HCT116 (cell line): ENCODE results near the gene CFI. TPM values are rescaled to one million over a fixed set of nuclear protein-coding genes. Genes with fewer than 3 reads are reported as not detected.
A peak's percentile ranks its signal among the peaks of the same experiment; 100 is the strongest.

ENCODE experiments used
- ATAC-seq: fragments of 200-7000 bp; cut with Tn5 transposase; 2 replicates; pipeline ENCODE4 v1.9.1; 2020; ENCODE audit warnings: mild to moderate bottlenecking, moderate library complexity
- Bru-seq: library from RNA; stranded (reverse); fragments of 400-500 nt; gene quantifications from one replicate; lab custom pipeline; 2021; lab: Mats Ljungman, UMichigan
- BruChase-seq, 2 experiments: library from RNA; stranded (reverse); fragments of 400-500 nt; gene quantifications; one replicate each; lab custom pipeline; 2021; lab: Mats Ljungman, UMichigan
- BruUV-seq: library from RNA; stranded (reverse); fragments of 400-500 nt; replicated peaks from 2 replicates; lab custom pipeline; 2021; lab: Mats Ljungman, UMichigan
- CTCF ChIA-PET: fragments of 300-600 bp; sonication (Branson Sonifier 250); formaldehyde crosslinking; loops from one replicate; lab custom pipeline; 2021; ENCODE audit warnings: antibody characterized with exemption; lab: Charles Lee
- POLR2A ChIA-PET: fragments of 300-600, 350-600 bp; sonication (Branson Sonifier 250); formaldehyde crosslinking; loops from one replicate; lab custom pipeline; 2021; ENCODE audit warnings: antibody characterized with exemption; lab: Charles Lee
- RAD21 ChIA-PET, 2 experiments: fragments of 300-600 bp; sonication (Branson Sonifier 250); formaldehyde crosslinking; loops; one replicate each; lab custom pipeline; 2023; ENCODE audit warnings: low total read pairs in 2 of 2; ENCODE audit not compliant: uncharacterized antibody in 2 of 2, unreplicated experiment in 2 of 2, low non-redundant PET in 1 of 2; lab: Charles Lee
- DNase-seq: peaks from one replicate; pipeline ENCODE4 v3.0.0-alpha.2; 2010; ENCODE audit warnings: low read depth, low spot score
- H2AFZ ChIP-seq: fragments of 200-600 bp; shearing (Covaris generic), sonication (generic); 2 replicates; pipeline ENCODE4 v1.6.1; 2017; ENCODE audit warnings: low read depth, mixed run types, mixed read lengths, antibody characterized with exemption, low read length; ENCODE audit not compliant: poor library complexity, severe bottlenecking
- H3K27ac ChIP-seq: 2 replicates; pipeline ENCODE4 v1.5.1; 2012; ENCODE audit warnings: low read depth, low read length
- H3K27me3 ChIP-seq: fragments of 200-600 bp; sonication (generic); 2 replicates; pipeline ENCODE4 v1.6.1; 2016; ENCODE audit warnings: mixed run types, low read length, mixed read lengths; ENCODE audit not compliant: insufficient read depth
- H3K36me3 ChIP-seq, 2 experiments: fragments of 200-500 bp in 1 of 2; fragments of 200-600 bp in 1 of 2; sonication (Bioruptor generic) in 1 of 2; sonication (generic) in 1 of 2; 2 replicates each; pipeline versions ENCODE4 v1.5.1 to v1.6.1; 2014 to 2016; ENCODE audit warnings: low read length in 2 of 2, inconsistent platforms in 1 of 2, mixed read lengths in 1 of 2, mixed run types in 1 of 2; ENCODE audit not compliant: insufficient read depth in 2 of 2, control insufficient read depth in 1 of 2
- H3K4me1 ChIP-seq, 2 experiments: fragments of 200-600 bp in 1 of 2; sonication (generic) in 1 of 2; 2 replicates each; pipeline versions ENCODE4 v1.5.1 to v1.6.1; 2012 to 2017; ENCODE audit warnings: low read length in 2 of 2, inconsistent platforms in 1 of 2, mild to moderate bottlenecking in 1 of 2, mixed read lengths in 1 of 2, mixed run types in 1 of 2, moderate library complexity in 1 of 2; ENCODE audit not compliant: insufficient read depth in 2 of 2, control insufficient read depth in 1 of 2
- H3K4me2 ChIP-seq: fragments of 200-600 bp; sonication (generic); 2 replicates; pipeline ENCODE4 v1.6.1; 2017; ENCODE audit warnings: mixed run types, low read length, mixed read lengths
- H3K4me3 ChIP-seq, 2 experiments: fragments of 200-600 bp in 1 of 2; sonication (generic) in 1 of 2; replicated peaks in 1 of 2; 2 replicates each; pipeline ENCODE4 v1.5.1; 2011 to 2016; ENCODE audit warnings: low read length in 2 of 2, control low read depth in 1 of 2, low read depth in 1 of 2, mild to moderate bottlenecking in 1 of 2, mixed read lengths in 1 of 2, mixed run types in 1 of 2
- H3K79me2 ChIP-seq: fragments of 200-600 bp; sonication (generic); 2 replicates; pipeline ENCODE4 v1.6.1; 2017; ENCODE audit warnings: mild to moderate bottlenecking, mixed run types, low read length, moderate library complexity, mixed read lengths; ENCODE audit not compliant: insufficient read depth
- H3K9ac ChIP-seq: fragments of 200-600 bp; sonication (generic); 2 replicates; pipeline ENCODE4 v1.6.1; 2016; ENCODE audit warnings: low read length, mixed read lengths
- H3K9me2 ChIP-seq: fragments of 200-600 bp; sonication (generic), shearing (Covaris generic); 2 replicates; pipeline ENCODE4 v1.6.1; 2017; ENCODE audit warnings: mixed run types, mild to moderate bottlenecking, moderate library complexity; ENCODE audit not compliant: insufficient read depth
- H3K9me3 ChIP-seq, 2 experiments: fragments of 200-500 bp in 1 of 2; fragments of 200-600 bp in 1 of 2; sonication (Bioruptor generic) in 1 of 2; sonication (generic) in 1 of 2; 2 replicates each; pipeline ENCODE4 v1.6.1; 2014 to 2017; ENCODE audit warnings: low read length in 2 of 2, mixed read lengths in 2 of 2, inconsistent platforms in 1 of 2, low read depth in 1 of 2, mild to moderate bottlenecking in 1 of 2, mixed run types in 1 of 2, moderate library complexity in 1 of 2; ENCODE audit not compliant: control insufficient read depth in 1 of 2, insufficient read depth in 1 of 2
- H4K20me1 ChIP-seq: fragments of 200-600 bp; sonication (generic), shearing (Covaris generic); 2 replicates; pipeline ENCODE4 v1.6.1; 2017; ENCODE audit warnings: mixed run types, mild to moderate bottlenecking, moderate library complexity; ENCODE audit not compliant: insufficient read depth
- EGR1 ChIP-seq: IDR thresholded peaks from 2 replicates; pipeline ENCODE4 v1.6.1; 2012; ENCODE audit warnings: low read depth
- YY1 ChIP-seq: IDR thresholded peaks from 2 replicates; pipeline ENCODE4 v1.6.1; 2011; ENCODE audit warnings: low read length, low read depth, moderate library complexity, mild to moderate bottlenecking; ENCODE audit not compliant: insufficient replicate concordance; ENCODE audit errors: extremely low read depth
- intact Hi-C: fragments of 100-400 bp; cut with micrococcal nuclease; formaldehyde crosslinking; loops from 2 replicates; pipeline ENCODE4 v1.10.0; 2022
- long read RNA-seq: library from polyadenylated mRNA; unstranded; transcript quantifications from one replicate; pipeline ENCODE4 v2.0.0, GENCODE V29; 2021; ENCODE audit not compliant: unreplicated experiment
- polyA plus RNA-seq: library from polyadenylated mRNA; unstranded; fragments of >200 nt; gene quantifications from 2 replicates; pipeline ENCODE4 v1.2.1, GENCODE V29; 2012; ENCODE audit warnings: missing spikeins
- total RNA-seq: library from RNA; stranded (reverse); gene quantifications from one replicate; pipeline ENCODE4 v1.2.1, GENCODE V29; 2021; ENCODE audit not compliant: unreplicated experiment

The CFI gene
- total RNA-seq (0.84 TPM), Bru-seq, nascent RNA (not detected), BruChase-seq, experiment 1, labeled RNA remaining after a 6-hour chase (percentile 39 among the genes with signal in this experiment), BruChase-seq, experiment 2, labeled RNA remaining after a 2-hour chase (percentile 25 among the genes with signal in this experiment)
- polyA plus RNA-seq, result 0.06 and 0.16 TPM in 2 replicates
- long read RNA-seq, partial matches to known transcripts, result 0 of 1 reads
- long read RNA-seq, other reads (novel, unspliced or antisense), result 1 of 1 reads

DNA sequence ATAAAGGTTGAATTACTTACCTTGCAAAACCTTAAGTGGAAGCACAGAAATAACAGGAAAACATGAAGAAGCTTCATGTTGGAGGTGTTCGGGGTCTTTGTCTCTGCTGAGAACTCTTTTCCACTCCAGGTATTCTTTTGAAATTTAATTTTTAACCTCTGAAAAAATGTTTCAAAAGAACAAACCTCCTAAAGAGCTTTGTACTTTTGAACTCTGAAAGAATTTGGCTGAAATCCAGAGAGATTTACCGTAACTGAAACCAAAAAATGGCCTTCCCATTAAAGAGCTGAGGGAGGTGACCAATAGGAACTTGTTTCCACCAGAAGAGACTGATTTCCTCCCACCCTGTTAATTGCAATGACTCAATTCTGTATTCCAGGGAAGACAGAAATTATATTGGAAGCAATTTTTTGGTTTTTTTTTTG is at the start of gene CFI:
Gene CFI, minus strand, starts transcription at position 105 of the 425 bp plus-strand sequence. Its CDS starts 28 bp downstream, at position 77.
- Histone ChIP-seq H3K9me3 (no peaks in the 10 kb centered on the region), H3K27ac (no peak within 1 kb of the TSS), H3K9me2 (no peaks in the 10 kb centered on the region), H3K4me2 (peak within 1 kb of the TSS; percentile 27; the same call in 1 of the 2 replicates), H3K79me2 (no peaks in the 10 kb centered on the region), H4K20me1 (no peaks in the 10 kb centered on the region)
- intact Hi-C loops, result loop anchor here (5.0 kb wide), 1 partner anchor 100 kb away; the partner anchor contains the start of gene CASP6
- DNase-seq (no peak), ATAC-seq (no peak)
- ChIA-PET RAD21 (no interaction called here), POLR2A (no interaction called here), CTCF (no interaction called here)
- TF ChIP-seq YY1, result no peak
- TF ChIP-seq, all 23 proteins: peak for 0
- H3K9ac ChIP-seq, result no peak within 1 kb of the TSS
- H3K27me3 ChIP-seq, result no peaks in the 10 kb centered on the region
- H3K4me1 ChIP-seq, result peaks cover 0 to 5% of the 10 kb centered on the region in 2 experiments; a peak in 1 of 4 replicates
- BruUV-seq, result no TSS peak
- H2AFZ ChIP-seq, result peak within 1 kb of the TSS; percentile 58
- H3K36me3 ChIP-seq, result no peaks in the 10 kb centered on the region
- H3K4me3 ChIP-seq, result no peak within 1 kb of the TSS

DNA sequence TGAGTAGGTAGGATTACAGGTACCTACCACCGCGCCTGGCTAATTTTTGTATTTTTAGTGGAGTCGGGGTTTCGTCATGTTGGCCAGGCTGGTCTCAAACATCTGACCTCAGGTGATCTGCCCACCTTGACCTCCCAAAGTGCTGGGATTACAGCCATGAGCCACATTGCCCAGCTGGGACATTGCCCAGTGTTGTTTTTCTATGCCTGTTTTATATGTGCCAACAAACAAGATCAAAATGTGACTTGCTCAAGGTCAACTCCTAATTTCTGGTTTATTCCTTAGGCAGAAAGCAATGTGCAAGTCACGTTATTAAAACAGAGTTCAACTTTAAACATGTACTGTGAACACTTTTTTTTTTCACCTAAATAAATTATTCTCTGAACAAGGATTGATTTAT is 48.8 kb upstream of the CFI start:
- DNase-seq, result no peak
- Histone ChIP-seq H3K27me3 (no peaks in the 10 kb centered on the region), H4K20me1 (no peaks in the 10 kb centered on the region), H3K4me3 (no peak overlapping the region), H3K9me2 (no peaks in the 10 kb centered on the region), H3K79me2 (no peaks in the 10 kb centered on the region), H3K4me2 (no peak overlapping the region)
- POLR2A ChIA-PET, result no interaction called here
- BruUV-seq, result no TSS peak
- intact Hi-C loops, result no loop called here
- ATAC-seq, result no peak
- TF ChIP-seq EGR1, result no peak
- TF ChIP-seq, all 23 proteins: peak for 0
- H3K27ac ChIP-seq, result no peak overlapping the region
- CTCF ChIA-PET, result no interaction called here
- RAD21 ChIA-PET, result no interaction called here
- no peak overlapping the region for H2AFZ ChIP-seq
- H3K36me3 ChIP-seq, result no peaks in the 10 kb centered on the region
- H3K9me3 ChIP-seq, result no peaks in the 10 kb centered on the region
- H3K9ac ChIP-seq, result no peak overlapping the region
- H3K4me1 ChIP-seq, result no peaks in the 10 kb centered on the region
